Upper lobe of left lung (tissue), 6 donors: Measurements from ENCODE around the gene RBM19. TPM values are rescaled to one million over a fixed set of nuclear protein-coding genes. Genes with fewer than 3 reads are reported as not detected.

ENCODE experiments used
- ATAC-seq, 2 donors: fragments of 200-7000 bp; cut with Tn5 transposase; one replicate each; pipeline ENCODE4 v1.9.1; 2022; ENCODE audit warnings: mild to moderate bottlenecking in 2 of 2, moderate library complexity in 2 of 2; ENCODE audit not compliant: low FRiP score in 2 of 2
- DNase-seq, 2 donors: peaks; one replicate each; pipeline ENCODE4 v3.0.0-alpha.2; 2019 to 2020
- H3K27ac ChIP-seq, 4 donors: fragments of 200-600 bp; sonication (generic); one replicate each; pipeline ENCODE4 v1.5.1; 2016 to 2019
- H3K27me3 ChIP-seq, 4 donors: fragments of 200-600 bp; sonication (generic); one replicate each; pipeline ENCODE4 v1.5.1; 2017 to 2019
- H3K36me3 ChIP-seq, 4 donors: fragments of 200-600 bp; sonication (generic); one replicate each; pipeline ENCODE4 v1.5.1; 2016 to 2019
- H3K4me1 ChIP-seq, 4 donors: fragments of 200-600 bp; sonication (generic); one replicate each; pipeline ENCODE4 v1.5.1; 2018 to 2019
- H3K4me3 ChIP-seq, 4 donors: fragments of 200-600 bp; sonication (generic); one replicate each; pipeline ENCODE4 v1.5.1; 2017 to 2019; ENCODE audit warnings: mild to moderate bottlenecking in 2 of 4, moderate library complexity in 1 of 4
- H3K9me3 ChIP-seq, 4 donors: fragments of 200-600 bp; sonication (generic); one replicate each; pipeline ENCODE4 v1.5.1; 2018 to 2019
- EP300 ChIP-seq, 4 donors: sonication (generic); formaldehyde crosslinking; IDR thresholded peaks; one replicate each; pipeline ENCODE4 v1.5.1; 2017; ENCODE audit warnings: antibody characterized with exemption in 4 of 4, control low read depth in 2 of 4
- POLR2A ChIP-seq, 4 donors: fragments of 450-650 bp; IDR thresholded peaks; one replicate each; pipeline ENCODE4 v1.5.1; 2016 to 2017; ENCODE audit warnings: antibody characterized with exemption in 4 of 4, mild to moderate bottlenecking in 2 of 4
- POLR2AphosphoS5 ChIP-seq, 2 donors: sonication (generic); formaldehyde crosslinking; IDR thresholded peaks; one replicate each; pipeline ENCODE4 v1.5.1; 2017; ENCODE audit warnings: antibody characterized with exemption in 2 of 2
- WGBS, 2 donors: methylation state at CpG; one replicate each; pipeline ENCODE4 v1.1.5; 2017 to 2018; 5-methylcytosine and 5-hydroxymethylcytosine counted together
- total RNA-seq, 6 donors: library from RNA; depleted of rRNA in 4 of 6; stranded (reverse); fragments of >200 nt in 4 of 6; gene quantifications; one replicate each; pipeline versions ENCODE4 v1.1.0 to v1.2.1, GENCODE V29; 2016 to 2021
- TF ChIP-seq, protein P1 (sequence below), 6 experiments: fragments of 450-650 bp in 4 of 6; fragments of 200-600 bp in 2 of 6; sonication (generic) in 2 of 6; IDR thresholded peaks; one replicate each; pipeline ENCODE4 v1.5.1; 2016 to 2019; ENCODE audit warnings: antibody characterized with exemption in 6 of 6
- donor health status: DM: no; HTN: no; CAD: no; lungs with moderate emphysema.
- donor health status: DM: no; HTN: yes; CAD: no; lungs with severe emphysema.

Gene RBM19
- total RNA-seq, 6 donors from 2014 or later = 25.5 to 131 (median 39.9) TPM

DNA sequence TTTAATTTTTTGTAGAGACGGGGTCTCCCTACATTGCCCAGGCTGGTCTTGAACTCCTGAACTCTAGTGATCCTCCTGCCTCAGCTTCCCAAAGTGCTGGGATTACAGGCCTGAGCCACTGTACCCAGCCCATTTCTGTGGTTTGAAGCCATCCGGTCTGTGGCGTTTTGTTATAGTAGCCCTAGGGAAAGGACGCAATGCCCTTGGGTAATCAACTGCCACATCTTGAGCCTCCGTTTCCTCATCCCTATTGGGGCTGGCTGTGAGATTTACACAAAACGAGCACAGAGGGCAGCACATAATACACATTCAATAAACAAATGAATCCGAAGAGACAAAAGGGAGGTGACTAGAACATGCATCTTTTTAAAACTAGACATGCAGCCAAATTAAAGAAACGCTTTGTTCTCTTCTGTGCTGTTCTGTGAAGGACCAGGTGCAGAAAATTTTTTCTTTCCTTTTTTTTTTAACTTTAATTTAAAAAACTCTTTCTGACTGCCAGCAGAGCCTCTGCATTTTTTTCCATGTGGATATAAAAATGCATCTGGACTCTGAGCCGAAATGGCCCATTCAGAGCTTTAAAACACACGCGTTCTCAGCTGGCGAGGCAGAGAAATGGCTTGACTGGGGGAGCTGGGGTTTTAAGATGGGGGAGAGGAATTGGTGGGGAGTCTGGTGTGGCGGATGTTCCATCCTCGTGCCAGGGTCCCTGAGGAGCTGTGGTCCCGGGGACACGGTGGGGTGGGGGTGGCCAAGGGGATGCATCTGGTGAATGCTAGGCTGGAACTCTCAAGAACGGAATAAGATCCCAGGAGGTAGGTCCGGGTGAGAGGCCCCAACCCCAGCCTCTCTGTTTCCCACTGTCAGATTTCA lies 119.0 kb downstream of the RBM19 start:
- peaks cover 0 to 33% (median 21%) of the 10 kb centered on the region in 4 donors for H3K36me3 ChIP-seq
- H3K4me3 ChIP-seq = no peak overlapping the region
- no peaks in the 10 kb centered on the region for H3K4me1 ChIP-seq
- no peak overlapping the region for H3K27ac ChIP-seq
- no peaks in the 10 kb centered on the region for H3K27me3 ChIP-seq
- no peak for ATAC-seq
- no peaks in the 10 kb centered on the region for H3K9me3 ChIP-seq
- whole genome bisulfite sequencing, 2 donors = 83 to 95% methylated on average over 18 of the region's 18 CpGs
- DNase-seq = no peak
- TF ChIP-seq EP300 (IDR thresholded peaks at IDR 0.05) (no peak), POLR2AphosphoS5 (IDR thresholded peaks at IDR 0.05) (no peak), POLR2A (IDR thresholded peaks at IDR 0.05) (no peak)
- TF ChIP-seq, protein P1, sequence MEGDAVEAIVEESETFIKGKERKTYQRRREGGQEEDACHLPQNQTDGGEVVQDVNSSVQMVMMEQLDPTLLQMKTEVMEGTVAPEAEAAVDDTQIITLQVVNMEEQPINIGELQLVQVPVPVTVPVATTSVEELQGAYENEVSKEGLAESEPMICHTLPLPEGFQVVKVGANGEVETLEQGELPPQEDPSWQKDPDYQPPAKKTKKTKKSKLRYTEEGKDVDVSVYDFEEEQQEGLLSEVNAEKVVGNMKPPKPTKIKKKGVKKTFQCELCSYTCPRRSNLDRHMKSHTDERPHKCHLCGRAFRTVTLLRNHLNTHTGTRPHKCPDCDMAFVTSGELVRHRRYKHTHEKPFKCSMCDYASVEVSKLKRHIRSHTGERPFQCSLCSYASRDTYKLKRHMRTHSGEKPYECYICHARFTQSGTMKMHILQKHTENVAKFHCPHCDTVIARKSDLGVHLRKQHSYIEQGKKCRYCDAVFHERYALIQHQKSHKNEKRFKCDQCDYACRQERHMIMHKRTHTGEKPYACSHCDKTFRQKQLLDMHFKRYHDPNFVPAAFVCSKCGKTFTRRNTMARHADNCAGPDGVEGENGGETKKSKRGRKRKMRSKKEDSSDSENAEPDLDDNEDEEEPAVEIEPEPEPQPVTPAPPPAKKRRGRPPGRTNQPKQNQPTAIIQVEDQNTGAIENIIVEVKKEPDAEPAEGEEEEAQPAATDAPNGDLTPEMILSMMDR (IDR thresholded peaks at IDR 0.05) = no peak

DNA sequence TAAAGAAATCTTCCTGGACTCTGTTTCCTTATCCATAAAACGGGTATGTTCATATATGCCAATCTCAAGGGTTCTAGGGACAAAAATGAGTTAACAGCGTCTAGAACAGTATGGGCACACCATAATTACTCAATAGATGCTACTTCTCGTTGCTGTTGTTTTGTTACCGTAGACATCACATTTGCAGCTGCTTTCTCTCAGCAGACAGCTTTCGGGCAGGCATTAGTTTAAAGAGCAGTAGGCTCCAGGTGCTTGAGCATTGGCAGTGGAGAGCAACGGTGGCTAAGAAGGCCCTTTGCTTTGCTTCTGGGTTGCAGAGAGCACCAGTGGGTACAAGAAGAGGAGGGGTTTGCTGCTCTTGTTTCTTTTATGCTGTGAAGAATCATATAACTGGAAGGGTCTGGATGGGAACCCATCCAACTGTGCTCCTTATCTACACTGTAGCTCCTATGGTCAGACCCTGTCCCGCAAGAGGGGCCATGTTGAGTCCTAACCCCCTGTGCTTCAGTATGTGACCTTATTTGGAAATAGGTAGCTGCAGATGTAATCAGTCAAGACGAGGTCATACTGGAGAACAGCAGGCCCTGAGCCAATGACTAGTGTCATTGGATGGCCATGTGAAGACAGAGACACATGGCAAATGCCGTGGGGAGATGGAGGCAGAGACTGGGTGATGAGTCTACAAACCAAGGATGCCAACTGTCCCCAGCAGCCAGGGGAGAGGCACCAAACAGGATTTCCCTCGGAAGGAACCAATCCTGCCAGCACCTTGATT lies 120.0 kb downstream of the RBM19 start:
- no peaks in the 10 kb centered on the region for H3K9me3 ChIP-seq
- H3K27me3 ChIP-seq = no peaks in the 10 kb centered on the region
- H3K36me3 ChIP-seq = peaks cover 0 to 36% (median 24%) of the 10 kb centered on the region in 4 donors
- 80 to 82% methylated on average over 10 of the region's 10 CpGs for whole genome bisulfite sequencing, 2 donors
- ATAC-seq = no peak
- TF ChIP-seq EP300 (IDR thresholded peaks at IDR 0.05) (no peak), POLR2A (IDR thresholded peaks at IDR 0.05) (no peak), POLR2AphosphoS5 (IDR thresholded peaks at IDR 0.05) (no peak)
- TF ChIP-seq, protein P1 (IDR thresholded peaks at IDR 0.05) = no peak
- H3K27ac ChIP-seq = no peak overlapping the region
- DNase-seq = no peak
- no peak overlapping the region for H3K4me3 ChIP-seq
- H3K4me1 ChIP-seq = no peaks in the 10 kb centered on the region

DNA sequence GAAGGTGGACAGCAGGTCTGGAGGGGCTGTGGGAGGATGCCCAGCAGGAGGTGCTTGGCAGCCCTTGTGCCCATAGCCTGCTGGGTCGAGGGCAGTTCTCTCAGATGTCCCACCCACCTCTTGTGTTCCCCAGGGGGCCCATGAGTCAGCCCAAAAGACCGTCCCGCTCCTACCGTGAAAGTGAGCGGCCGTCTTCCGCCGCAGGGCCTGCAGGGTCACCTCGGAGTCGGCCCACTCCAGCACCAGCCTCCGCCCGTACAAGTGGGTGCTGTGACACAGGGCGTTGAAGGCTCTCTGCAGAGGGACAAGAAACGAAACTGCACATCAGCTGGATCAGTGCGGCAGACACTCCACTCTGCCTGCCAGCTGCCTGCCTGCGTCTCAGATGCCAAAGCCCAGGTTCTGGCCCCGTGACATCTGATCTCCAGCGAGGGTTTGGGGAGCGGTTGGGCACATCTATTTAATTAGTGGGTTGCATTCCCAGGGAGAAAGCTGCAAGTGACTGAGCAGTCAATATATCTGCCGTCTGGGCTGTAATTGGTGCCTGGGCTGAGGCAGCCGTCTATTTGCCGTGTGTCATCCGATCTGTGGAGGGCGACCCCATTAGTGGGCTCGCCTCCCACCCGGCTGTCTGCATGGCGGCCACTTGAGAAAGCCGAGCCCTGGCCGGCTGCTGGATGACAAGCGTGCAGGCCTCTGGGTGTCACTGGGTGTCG lies 121.5 kb downstream of the RBM19 start:
- no peak for TF ChIP-seq EP300 (IDR thresholded peaks at IDR 0.05)
- TF ChIP-seq POLR2A (IDR thresholded peaks at IDR 0.05) = no peak
- TF ChIP-seq, protein P1 (IDR thresholded peaks at IDR 0.05) = no peak
- no peak for TF ChIP-seq POLR2AphosphoS5 (IDR thresholded peaks at IDR 0.05)
- Histone ChIP-seq H3K27me3 (no peaks in the 10 kb centered on the region), H3K9me3 (no peaks in the 10 kb centered on the region), H3K27ac (no peak overlapping the region), H3K4me1 (no peaks in the 10 kb centered on the region), H3K36me3 (peaks cover 0 to 39% (median 24%) of the 10 kb centered on the region in 4 donors), H3K4me3 (no peak overlapping the region)
- DNase-seq (no peak), ATAC-seq (no peak)
- WGBS, 2 donors = 88% methylated on average over 30 of the region's 31 CpGs; no CpG with 5 or more reads in 1 of the 2 donors

DNA sequence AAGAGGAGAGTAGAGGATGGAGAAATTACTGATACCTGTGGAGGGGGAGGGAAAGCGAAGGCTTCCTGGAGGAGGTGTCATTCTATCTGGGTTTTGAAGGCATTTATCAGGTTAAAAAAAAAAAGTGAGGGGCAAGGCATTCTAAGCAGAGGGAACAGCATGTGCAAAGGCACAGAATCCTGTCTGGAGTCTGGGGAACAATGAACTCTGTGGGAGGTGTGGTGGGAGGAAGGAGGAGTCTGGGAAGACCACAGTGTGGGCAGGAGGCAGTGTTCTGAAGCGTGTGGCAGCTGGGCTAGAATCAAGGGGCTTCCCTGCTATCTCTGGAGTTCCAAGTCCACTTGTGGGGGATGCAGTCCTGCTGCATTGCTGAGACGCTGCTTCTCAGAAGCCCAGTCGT lies 123.4 kb downstream of the RBM19 start:
- no peak for TF ChIP-seq POLR2A (IDR thresholded peaks at IDR 0.05)
- no peak for TF ChIP-seq POLR2AphosphoS5 (IDR thresholded peaks at IDR 0.05)
- no peak for TF ChIP-seq EP300 (IDR thresholded peaks at IDR 0.05)
- TF ChIP-seq, protein P1 (IDR thresholded peaks at IDR 0.05) = no peak
- no peak overlapping the region for H3K4me3 ChIP-seq
- no peaks in the 10 kb centered on the region for H3K4me1 ChIP-seq
- DNase-seq (no peak), ATAC-seq (no peak)
- no peaks in the 10 kb centered on the region for H3K9me3 ChIP-seq
- H3K27ac ChIP-seq = no peak overlapping the region
- 96 to 98% methylated on average over 2 to 4 of the region's 4 CpGs for WGBS, 2 donors
- H3K27me3 ChIP-seq = no peaks in the 10 kb centered on the region
- peaks cover 0 to 39% (median 24%) of the 10 kb centered on the region in 4 donors for H3K36me3 ChIP-seq
